CD4-positive, alpha-beta T cell treated with Interleukin-21 for 1 hour (primary cell): ENCODE measurements around the gene A4GALT.
"Not testable (repeated sequence)": the region's sequence is repeated elsewhere in the genome, so short reads cannot be mapped to it uniquely, and the experiment has no call there.

Experiments used
- DNase-seq: peaks from one replicate; pipeline ENCODE4 v3.0.0-alpha.2; 2020

Gene A4GALT

GRCh38 chr22:42680648-42681047 lies 40.0 kb downstream of the A4GALT start:
- no peak for DNase-seq

DNA sequence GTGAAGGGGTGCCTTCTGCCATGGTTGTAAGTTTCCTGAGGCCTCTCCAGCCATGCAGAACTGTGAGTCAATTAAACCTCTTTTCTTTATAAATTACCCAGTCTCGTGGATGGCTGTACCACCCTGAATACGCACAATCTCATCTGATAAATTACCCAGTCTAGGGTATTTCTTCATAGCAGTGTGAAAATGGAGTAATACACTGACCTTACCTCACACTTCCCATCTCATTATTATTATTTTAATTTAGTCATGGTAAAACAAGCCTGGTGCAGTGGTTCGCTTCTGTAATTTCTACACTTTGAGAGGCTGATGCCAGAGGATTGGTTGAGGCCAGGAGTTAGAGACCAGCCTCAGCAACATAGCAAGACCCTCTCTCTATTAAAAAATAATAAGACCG lies 41.0 kb downstream of the A4GALT start:
- no peak for DNase-seq

GRCh38 chr22:42678894-42679293 lies 41.8 kb downstream of the A4GALT start:
- DNase-seq: no peak

DNA sequence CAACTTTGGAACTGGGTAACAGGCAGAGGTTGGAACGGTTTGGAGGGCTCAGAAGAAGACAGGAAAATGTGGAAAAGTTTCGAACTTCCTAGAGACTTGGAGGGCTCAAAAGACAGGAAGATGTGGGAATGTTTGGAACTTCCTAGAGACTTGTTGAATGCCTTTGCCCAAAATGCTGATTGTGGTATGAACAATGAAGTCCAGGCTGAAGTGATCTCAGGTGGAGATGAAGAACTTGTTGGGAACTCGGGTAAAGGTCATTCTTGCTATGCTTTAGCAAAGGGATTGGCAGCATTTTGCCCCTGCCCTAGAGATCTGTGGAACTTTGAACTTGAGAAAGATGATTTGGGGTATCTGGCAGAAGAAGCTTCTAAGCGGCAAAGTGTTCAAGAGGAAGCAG lies 42.7 kb downstream of the A4GALT start:
- DNase-seq: not testable (repeated sequence)

- no peak for DNase-seq
Observed at GRCh38 chr22:42676059-42676607, 44.5 kb downstream of the A4GALT start.

GRCh38 chr22:42673898-42674401 lies 46.7 kb downstream of the A4GALT start:
- no peak for DNase-seq

DNA sequence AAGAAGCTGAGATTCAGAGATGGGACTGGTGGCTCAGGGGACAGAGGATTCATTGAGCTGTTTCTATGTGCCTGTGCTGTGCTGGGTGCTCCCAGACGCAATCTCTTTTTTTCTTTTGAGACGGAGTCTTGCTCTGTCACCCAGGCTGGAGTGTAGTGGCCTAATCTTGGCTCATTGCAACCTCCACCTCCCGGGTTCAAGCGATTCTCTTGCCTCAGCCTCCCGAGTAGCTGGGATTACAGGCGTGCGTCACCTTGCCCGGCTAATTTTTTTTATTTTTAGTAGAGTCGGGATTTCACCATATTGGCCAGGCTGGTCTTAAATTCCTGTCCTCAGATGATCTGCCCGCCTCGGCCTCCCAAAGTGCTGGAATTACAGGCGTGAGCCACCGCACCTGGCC lies 47.6 kb downstream of the A4GALT start:
- not testable (repeated sequence) for DNase-seq

- no peak for DNase-seq
Observed at GRCh38 chr22:42670921-42671709, 49.6 kb downstream of the A4GALT start.

GRCh38 chr22:42670046-42670445 lies 50.6 kb downstream of the A4GALT start:
- DNase-seq: no peak

DNA sequence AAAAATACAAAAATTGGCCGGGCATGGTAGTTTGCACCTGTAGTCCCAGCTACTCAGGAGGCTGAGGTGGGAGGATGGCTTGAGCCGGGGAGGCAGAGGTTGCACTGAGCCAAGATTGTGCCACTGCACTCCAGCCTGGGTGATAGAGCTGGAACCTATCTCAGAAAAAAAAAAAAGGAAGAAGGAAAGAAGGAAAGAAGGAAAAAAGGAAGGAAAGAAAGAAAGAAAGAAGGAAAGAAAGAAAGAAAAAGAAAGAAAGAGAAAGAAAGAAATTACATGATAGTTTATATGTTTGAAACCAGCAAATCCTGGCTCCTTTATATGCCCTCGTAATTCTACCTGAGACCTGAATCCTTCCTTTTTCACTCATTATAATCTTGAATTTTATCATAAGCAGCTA lies 54.3 kb downstream of the A4GALT start:
- not testable (repeated sequence) for DNase-seq

DNA sequence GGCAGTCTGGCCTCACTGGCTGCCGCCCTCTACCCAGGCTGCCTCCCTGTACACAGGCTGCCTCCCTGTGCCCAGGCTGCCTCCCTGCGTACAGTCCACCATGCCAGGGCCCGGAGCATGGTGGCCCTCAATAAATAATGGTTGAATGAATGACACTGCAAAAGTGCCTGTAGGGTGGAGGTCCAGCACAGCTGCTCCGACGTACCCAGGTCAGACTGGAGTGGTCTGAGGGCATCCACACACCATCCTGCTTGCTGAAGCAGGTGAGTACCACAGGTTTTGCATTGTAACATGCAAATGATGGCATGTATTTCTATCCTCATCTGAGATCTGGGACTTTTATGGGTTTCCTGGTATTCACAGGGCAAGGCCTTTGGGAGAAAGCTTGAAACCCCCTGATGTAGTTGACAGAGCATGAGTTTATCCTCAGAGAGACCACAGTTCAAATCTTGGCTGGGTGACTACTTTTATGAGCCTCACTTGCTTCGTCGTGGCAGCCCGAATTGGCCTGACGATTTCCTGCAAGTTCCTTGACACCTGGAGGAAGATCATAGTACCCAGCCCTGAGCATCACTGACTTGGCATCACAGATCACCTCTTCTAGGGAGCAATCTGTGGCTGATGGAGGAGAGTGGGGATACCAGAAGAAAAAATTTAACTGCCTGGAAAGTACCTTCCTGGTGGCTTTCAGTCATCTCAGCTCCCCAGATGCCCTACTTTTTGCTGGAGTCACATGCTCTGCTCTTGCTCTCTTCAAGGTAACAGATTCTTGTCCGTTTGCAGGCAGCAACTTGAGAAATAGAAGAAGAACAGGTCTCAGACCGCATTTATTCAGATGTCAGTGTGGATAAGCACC lies 55.5 kb downstream of the A4GALT start:
- DNase-seq: no peak

DNA sequence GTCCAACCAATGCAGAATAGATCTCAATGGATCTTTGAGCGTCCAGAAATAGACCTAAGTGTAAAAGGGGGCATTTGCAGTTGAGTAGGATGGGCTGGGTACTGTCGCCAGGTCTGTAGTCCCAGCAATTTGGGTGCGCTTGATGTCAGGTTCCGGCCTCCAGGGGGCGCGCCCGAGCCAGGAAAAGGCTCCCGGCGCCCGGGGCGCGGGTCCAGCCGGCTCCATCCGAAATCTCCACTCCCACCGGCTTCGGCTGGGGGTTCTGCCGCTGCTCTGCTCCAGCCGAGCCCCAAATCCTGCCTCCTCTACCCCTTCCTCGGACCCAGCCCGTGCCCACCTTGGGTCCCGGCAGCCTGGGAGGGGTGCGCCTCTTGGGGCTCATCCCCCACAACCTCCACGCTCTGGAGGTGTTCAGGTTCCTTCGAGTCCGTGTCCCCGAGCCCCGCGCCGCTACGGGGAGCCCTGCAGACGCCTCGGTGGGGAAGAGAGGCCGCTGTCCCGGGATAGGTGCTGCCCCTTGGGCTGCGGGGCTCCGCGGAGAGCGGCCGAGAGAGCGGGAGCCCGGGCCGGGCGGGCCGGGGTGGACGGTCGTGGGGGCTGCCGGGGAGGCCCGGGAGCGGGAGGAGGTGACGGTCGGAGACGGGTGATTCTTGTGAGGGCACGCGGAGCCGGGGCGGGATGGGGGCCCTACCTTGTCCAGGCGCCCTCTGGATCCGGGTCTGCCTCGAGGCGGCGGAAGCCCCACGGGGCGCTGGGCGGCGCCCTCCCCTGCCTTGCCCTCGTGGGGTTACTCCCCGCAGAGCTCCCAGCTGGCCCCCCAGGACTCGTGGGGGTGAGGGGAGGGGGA lies 58.5 kb downstream of the A4GALT start:
- peak; percentile 78 for DNase-seq

- no peak for DNase-seq
Observed at GRCh38 chr22:42656578-42656977, 64.1 kb downstream of the A4GALT start.

DNA sequence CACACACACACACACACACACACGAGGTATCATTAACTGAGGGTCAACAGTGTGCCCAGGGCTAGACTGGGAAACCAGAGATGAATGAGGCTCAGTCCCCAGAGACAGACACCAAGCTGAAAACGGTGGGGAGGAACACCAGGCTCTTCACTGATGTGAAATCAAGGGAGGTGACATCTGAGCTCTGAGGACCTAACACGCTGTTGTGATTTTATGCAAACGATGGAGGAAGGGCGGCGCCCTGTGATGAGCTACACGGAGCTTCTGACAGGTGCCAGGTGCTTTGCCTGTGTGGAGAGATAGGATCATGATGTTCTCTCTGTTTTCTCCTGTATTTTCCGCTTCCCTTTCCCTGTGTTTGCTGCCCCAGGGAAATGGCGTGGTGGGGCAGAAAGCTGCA lies 65.0 kb downstream of the A4GALT start:
- no peak for DNase-seq

- DNase-seq: no peak
Observed at GRCh38 chr22:42654436-42655073, 66.1 kb downstream of the A4GALT start.

DNA sequence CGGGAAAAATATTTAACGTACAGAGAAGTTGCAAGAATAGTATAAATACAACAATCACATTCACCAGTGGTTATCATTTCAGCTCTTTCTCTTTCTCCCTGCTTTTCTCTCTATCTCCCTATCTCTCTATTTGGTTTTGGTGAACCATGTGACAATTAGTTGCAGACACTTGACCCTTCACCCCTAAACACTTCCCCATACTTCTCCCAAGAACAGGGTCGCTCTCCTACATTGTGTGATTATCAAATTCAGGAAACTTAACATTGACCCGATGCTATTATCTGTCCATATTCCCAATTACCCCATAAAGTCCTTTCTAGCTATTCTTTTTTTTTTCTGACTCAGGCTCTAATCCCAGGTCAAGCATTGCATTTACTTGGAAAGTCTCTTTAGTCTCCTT lies 66.7 kb downstream of the A4GALT start:
- no peak for DNase-seq

- DNase-seq: no peak
Observed at GRCh38 chr22:42651134-42651533, 69.5 kb downstream of the A4GALT start.

DNA sequence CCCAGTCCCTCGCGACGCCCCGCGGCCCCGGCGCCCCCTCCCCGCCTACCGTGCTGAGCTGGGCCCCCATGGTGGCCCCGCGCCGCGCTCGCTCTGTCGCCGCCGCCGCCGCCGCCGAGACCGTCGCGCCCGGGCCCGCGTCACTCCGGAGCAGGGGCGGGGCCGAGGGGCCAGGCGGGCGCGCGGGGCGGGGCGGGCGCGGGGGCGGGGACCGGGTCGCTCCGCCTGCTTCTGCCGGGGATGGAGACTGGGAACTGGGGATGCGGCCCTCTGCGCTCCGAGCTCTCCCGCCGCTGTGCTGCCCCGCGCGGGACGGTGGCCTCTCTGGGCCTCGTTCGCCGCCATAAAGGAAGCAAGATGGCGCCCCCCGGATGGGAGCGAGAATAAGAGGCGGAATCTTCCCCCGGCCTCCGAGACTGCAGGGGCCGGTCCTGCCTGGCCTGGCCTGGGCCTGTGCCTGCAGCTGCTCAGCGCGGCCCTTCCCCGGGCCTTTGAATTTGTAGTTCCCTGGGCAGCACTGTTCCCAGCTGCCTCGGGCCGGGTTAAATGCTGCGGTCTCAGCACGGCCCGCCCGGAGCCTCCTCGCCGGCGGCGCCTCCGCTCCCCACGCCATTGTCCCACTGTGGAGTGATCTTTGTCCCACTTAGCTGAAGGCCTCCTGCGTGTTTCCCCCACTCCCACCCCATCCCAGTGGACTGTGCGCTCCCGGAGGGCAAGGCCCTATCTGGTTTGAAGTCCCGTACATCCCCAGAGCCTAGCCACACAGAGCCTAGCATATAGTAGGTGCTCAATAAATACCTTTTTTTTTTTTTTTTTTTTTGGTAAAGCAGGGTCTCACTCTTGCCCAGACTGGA lies 71.2 kb downstream of the A4GALT start, which contains the start of gene CYB5R3:
Gene CYB5R3 (minus strand): TSS at position 147 of the 854 bp plus-strand sequence. CDS start 77 bp downstream, at position 70.
- peak; percentile 80 for DNase-seq

DNA sequence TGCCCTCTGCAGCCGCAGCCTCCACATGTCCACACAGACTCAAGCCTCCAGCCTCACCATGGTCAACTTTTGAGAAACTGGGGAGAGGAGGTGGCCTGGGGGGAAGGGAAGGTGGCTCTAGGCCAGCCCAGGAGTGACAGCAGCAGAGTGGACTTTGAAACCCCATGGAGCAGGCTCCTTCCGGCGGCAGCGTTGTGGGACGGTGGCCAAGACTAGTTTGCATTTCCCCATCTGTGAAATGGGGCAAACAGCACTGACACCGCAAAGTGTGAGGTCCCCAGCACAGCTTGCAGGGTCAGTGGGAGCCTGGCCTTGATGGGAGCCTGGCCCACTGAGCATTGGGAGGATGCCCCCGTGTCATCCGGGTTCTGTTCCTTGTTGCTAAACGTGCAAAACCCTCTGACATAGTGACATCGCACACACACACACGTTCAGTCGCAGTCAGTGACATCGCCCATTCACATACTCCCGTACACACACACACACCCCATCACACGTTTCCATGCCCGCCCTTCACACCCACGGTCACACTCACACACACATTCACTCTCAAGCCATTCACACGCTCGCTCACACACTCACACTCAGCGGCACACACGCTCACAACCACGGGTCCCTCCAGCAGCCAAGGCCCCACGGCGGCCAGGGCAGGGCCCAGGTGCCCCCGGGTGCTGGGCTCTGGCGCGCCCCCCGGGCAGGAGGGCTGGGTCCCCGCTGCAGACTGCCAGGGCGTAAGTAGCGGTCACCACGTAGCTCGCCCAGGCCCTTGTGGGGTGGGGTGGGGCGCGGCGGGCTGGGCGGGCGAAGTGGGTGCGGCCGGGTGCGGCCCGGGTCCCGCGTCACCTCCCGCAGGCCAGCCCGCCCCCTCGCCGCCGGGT lies 72.1 kb downstream of the A4GALT start:
- DNase-seq: no peak

DNA sequence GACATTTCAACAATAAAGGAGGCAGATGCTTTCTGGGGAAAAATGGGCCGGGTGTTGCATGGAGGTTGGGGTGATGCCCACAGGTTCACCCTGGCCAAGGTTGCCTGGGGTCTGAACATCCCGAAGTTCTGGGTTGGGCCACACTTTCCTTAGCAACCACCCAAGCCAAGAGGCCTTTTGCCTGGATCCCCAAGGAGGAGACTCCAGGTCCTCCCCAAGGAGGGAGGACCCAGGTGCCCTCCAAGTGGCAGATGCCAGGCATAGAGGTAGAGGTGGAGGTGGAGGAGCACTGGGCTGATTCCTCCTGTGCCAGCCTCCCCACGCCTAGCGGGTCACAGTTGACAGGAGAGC lies 72.7 kb downstream of the A4GALT start:
- DNase-seq: no peak
